CD14-positive monocyte (primary cell): ENCODE results near the gene CADM1. TPM values are rescaled to one million over a fixed set of nuclear protein-coding genes. Genes with fewer than 3 reads are reported as not detected.

Experiments
- DNase-seq, 3 donors: peaks; one replicate each; pipeline ENCODE4 v3.0.0-alpha.2; 2011 to 2022
- H2AFZ ChIP-seq: 2 replicates; pipeline ENCODE4 v1.6.0; 2012; ENCODE audit warnings: mild to moderate bottlenecking, low read depth, low read length, inconsistent platforms; ENCODE audit not compliant: insufficient read depth, poor library complexity, severe bottlenecking
- H3K27ac ChIP-seq, 2 donors: 1 replicate in 1 of 2; 2 replicates in 1 of 2; pipeline ENCODE4 v1.5.1; 2012 to 2013; ENCODE audit warnings: low read length in 2 of 2, control low read depth in 1 of 2, inconsistent platforms in 1 of 2, low read depth in 1 of 2, mild to moderate bottlenecking in 1 of 2
- H3K27me3 ChIP-seq, 2 donors: one replicate each; pipeline versions ENCODE4 v1.6.0 to v1.6.1; 2011 to 2013; ENCODE audit warnings: low read length in 2 of 2; ENCODE audit not compliant: control insufficient read depth in 2 of 2, insufficient read depth in 2 of 2
- H3K36me3 ChIP-seq, 2 donors: replicated peaks in 1 of 2; 1 replicate in 1 of 2; 2 replicates in 1 of 2; pipeline versions ENCODE4 v1.5.1 to v1.6.1; 2012 to 2013; ENCODE audit warnings: low read length in 2 of 2, control low read depth in 1 of 2, inconsistent platforms in 1 of 2, mild to moderate bottlenecking in 1 of 2; ENCODE audit not compliant: insufficient read depth in 2 of 2, control insufficient read depth in 1 of 2
- H3K4me1 ChIP-seq, 2 donors: 1 replicate in 1 of 2; 2 replicates in 1 of 2; pipeline versions ENCODE4 v1.5.1 to v1.6.1; 2012 to 2013; ENCODE audit warnings: low read length in 2 of 2, control low read depth in 1 of 2, inconsistent platforms in 1 of 2, mild to moderate bottlenecking in 1 of 2, moderate library complexity in 1 of 2; ENCODE audit not compliant: insufficient read depth in 2 of 2, control insufficient read depth in 1 of 2
- H3K4me2 ChIP-seq: replicated peaks from 2 replicates; pipeline ENCODE3; 2012; ENCODE audit warnings: low read length, moderate library complexity, mild to moderate bottlenecking; ENCODE audit not compliant: poor library complexity, severe bottlenecking; ENCODE audit errors: extremely low read depth
- H3K4me3 ChIP-seq, 3 experiments: fragments of 200-600 bp in 1 of 3; sonication (generic) in 1 of 3; replicated peaks in 1 of 3; 1 replicate in 2 of 3; 2 replicates in 1 of 3; pipeline ENCODE4 v1.5.1; 2011 to 2013; ENCODE audit warnings: low read length in 3 of 3, mild to moderate bottlenecking in 3 of 3, control low read depth in 2 of 3, low read depth in 2 of 3, inconsistent platforms in 1 of 3, moderate library complexity in 1 of 3
- H3K79me2 ChIP-seq: 2 replicates; pipeline ENCODE4 v1.6.0; 2012; ENCODE audit warnings: mild to moderate bottlenecking, control low read depth, inconsistent platforms, low read length, moderate library complexity; ENCODE audit not compliant: insufficient read depth
- H3K9ac ChIP-seq: 2 replicates; pipeline ENCODE4 v1.6.0; 2017; ENCODE audit warnings: low read length, mild to moderate bottlenecking; ENCODE audit not compliant: insufficient read depth, poor library complexity, severe bottlenecking
- H3K9me3 ChIP-seq, 2 donors: replicated peaks in 1 of 2; 1 replicate in 1 of 2; 2 replicates in 1 of 2; pipeline versions ENCODE4 v1.5.1 to v1.6.1; 2012 to 2013; ENCODE audit warnings: low read length in 2 of 2, control low read depth in 1 of 2; ENCODE audit not compliant: control insufficient read depth in 1 of 2, insufficient read depth in 1 of 2
- H4K20me1 ChIP-seq: 2 replicates; pipeline ENCODE4 v1.6.0; 2012; ENCODE audit warnings: mild to moderate bottlenecking, low read length, control low read depth, moderate library complexity; ENCODE audit not compliant: insufficient read depth
- H3K27ac Mint-ChIP-seq, 7 donors: one replicate each; pipeline ENCODE4 v1.8.0; 2020; ENCODE audit warnings: mild to moderate bottlenecking in 7 of 7, mixed read lengths in 7 of 7, moderate library complexity in 6 of 7, inconsistent platforms in 2 of 7
- H3K27me3 Mint-ChIP-seq, 3 donors: one replicate each; pipeline ENCODE4 v1.8.0; 2021 to 2022; ENCODE audit warnings: low read depth in 3 of 3, mild to moderate bottlenecking in 3 of 3, mixed read lengths in 3 of 3, moderate library complexity in 3 of 3, inconsistent platforms in 1 of 3
- H3K36me3 Mint-ChIP-seq, 2 donors: one replicate each; pipeline ENCODE4 v1.8.0; 2020; ENCODE audit warnings: mixed read lengths in 2 of 2, inconsistent platforms in 1 of 2, mild to moderate bottlenecking in 1 of 2
- H3K4me1 Mint-ChIP-seq: one replicate; pipeline ENCODE4 v1.8.0; 2020; ENCODE audit warnings: mild to moderate bottlenecking, mixed read lengths
- H3K4me3 Mint-ChIP-seq, 2 donors: one replicate each; pipeline ENCODE4 v1.8.0; 2020; ENCODE audit warnings: mild to moderate bottlenecking in 2 of 2, mixed read lengths in 2 of 2, moderate library complexity in 1 of 2
- H3K9me3 Mint-ChIP-seq, 7 donors: one replicate each; pipeline ENCODE4 v1.8.0; 2020 to 2022; ENCODE audit warnings: mixed read lengths in 7 of 7, mild to moderate bottlenecking in 6 of 7, moderate library complexity in 6 of 7, inconsistent platforms in 2 of 7
- WGBS: methylation state at CpG from one replicate; pipeline ENCODE4 v1.1.5; 2013; ENCODE audit warnings: missing lambda C conversion rate; ENCODE audit not compliant: insufficient coverage; 5-methylcytosine and 5-hydroxymethylcytosine counted together
- intact Hi-C, 2 donors: fragments of 100-400 bp; cut with micrococcal nuclease; formaldehyde crosslinking; loops; one replicate each; pipeline versions ENCODE4 v1.15.0 to v1.15.1; 2023
- polyA plus RNA-seq, 3 donors: library from polyadenylated mRNA; depleted of rRNA in 1 of 3; unstranded in 2 of 3; stranded (reverse) in 1 of 3; fragments of 300-500 nt in 2 of 3; fragments of >200 nt in 1 of 3; fragmentation: Illumina TruSeq in 2 of 3; gene quantifications; 1 replicate in 2 of 3; 2 replicates in 1 of 3; pipeline ENCODE4 v1.2.3, GENCODE V29; 2012 to 2021
- TF ChIP-seq, protein P1 (sequence below): fragments of 200-600 bp; IDR thresholded peaks from one replicate; pipeline ENCODE4 v1.8.0; 2022; ENCODE audit warnings: antibody characterized with exemption, mild to moderate bottlenecking

CADM1 gene
- polyA plus RNA-seq, 3 donors: not detected

DNA sequence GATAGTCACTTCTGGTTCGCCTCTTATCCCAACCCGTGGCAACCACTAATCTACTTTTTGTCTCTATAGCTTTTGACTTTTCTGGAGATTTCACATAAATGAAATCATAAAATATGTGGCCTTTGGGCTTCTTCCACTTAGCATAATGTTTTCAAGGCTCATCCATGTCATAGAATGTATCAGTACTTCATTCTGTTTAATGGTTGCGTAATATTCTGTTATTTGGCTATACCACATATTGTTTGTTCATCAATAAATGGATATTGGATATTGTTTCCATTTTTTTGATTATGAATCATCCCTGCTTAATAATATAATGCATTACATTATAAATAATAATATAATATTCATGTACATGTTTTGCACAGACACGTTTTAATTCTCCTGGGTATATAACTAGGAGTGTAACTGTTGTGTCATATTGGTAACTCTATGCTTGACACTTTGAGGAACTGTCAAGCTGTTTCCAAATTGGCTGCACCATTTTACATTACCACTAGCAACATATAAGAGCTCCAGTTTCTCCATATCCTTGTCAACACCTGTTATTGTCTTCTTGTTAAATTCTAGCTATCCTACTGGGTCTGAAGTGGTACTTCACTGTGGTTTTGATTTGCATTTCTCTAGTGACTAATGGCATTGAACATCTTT is 181.5 kb downstream of the CADM1 start:
- Histone ChIP-seq H3K27ac (no peak overlapping the region), H3K4me3 (no peak overlapping the region), H2AFZ (no peak overlapping the region), H4K20me1 (no peaks in the 10 kb centered on the region), H3K9ac (no peak overlapping the region), H3K79me2 (no peaks in the 10 kb centered on the region), H3K27me3 (no peaks in the 10 kb centered on the region), H3K9me3 (no peaks in the 10 kb centered on the region), H3K4me1 (no peaks in the 10 kb centered on the region), H3K36me3 (no peaks in the 10 kb centered on the region), H3K4me2 (no peak overlapping the region)
- H3K4me1 Mint-ChIP-seq: peaks cover 1% of the 10 kb centered on the region
- DNase-seq: no peak
- TF ChIP-seq, protein P1, sequence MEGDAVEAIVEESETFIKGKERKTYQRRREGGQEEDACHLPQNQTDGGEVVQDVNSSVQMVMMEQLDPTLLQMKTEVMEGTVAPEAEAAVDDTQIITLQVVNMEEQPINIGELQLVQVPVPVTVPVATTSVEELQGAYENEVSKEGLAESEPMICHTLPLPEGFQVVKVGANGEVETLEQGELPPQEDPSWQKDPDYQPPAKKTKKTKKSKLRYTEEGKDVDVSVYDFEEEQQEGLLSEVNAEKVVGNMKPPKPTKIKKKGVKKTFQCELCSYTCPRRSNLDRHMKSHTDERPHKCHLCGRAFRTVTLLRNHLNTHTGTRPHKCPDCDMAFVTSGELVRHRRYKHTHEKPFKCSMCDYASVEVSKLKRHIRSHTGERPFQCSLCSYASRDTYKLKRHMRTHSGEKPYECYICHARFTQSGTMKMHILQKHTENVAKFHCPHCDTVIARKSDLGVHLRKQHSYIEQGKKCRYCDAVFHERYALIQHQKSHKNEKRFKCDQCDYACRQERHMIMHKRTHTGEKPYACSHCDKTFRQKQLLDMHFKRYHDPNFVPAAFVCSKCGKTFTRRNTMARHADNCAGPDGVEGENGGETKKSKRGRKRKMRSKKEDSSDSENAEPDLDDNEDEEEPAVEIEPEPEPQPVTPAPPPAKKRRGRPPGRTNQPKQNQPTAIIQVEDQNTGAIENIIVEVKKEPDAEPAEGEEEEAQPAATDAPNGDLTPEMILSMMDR: no peak
- no peaks in the 10 kb centered on the region for H3K9me3 Mint-ChIP-seq
- no peak overlapping the region for H3K27ac Mint-ChIP-seq
- no peaks in the 10 kb centered on the region for H3K36me3 Mint-ChIP-seq
- WGBS: 100% methylated on average over 1 of the region's 4 CpGs
- intact Hi-C loops: loop anchor here in 1 of 2 donors (10.0 kb wide), 1 partner anchor 902 kb away; no protein-coding TSS in a partner anchor
- no peak overlapping the region for H3K4me3 Mint-ChIP-seq
- H3K27me3 Mint-ChIP-seq: peaks cover 1 to 5% (median 4%) of the 10 kb centered on the region in 3 donors

DNA sequence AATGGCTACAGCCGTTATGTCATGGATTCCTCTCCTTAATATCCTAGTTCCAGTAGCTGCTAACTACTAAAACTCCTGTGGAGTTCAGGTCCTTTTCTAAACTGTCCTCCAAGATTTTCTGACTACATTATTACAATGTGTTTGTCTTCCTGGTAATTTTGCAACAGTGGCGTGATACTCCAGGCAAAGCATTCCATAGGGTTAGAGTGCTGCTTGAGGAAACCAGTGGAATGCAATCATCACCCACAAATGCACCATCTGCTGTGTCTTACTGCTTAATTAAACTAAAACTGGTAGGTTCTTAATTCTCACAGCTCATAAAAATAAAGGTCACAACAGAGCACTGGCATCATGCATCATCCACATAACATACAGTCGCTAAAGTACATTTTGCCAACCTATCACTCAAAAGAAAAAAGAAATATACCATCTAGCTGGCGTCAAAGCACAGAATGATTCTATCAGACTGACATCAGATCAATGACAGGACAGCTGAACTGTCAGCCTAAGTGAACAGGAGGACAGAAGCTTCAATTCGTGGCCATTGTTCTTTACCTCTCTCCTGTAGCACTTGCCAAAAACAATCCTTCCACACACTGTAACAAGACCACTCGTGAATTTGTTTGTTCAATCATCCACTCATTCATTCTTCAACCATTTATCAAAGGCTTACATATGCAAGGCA is 182.5 kb downstream of the CADM1 start:
- no peak overlapping the region for H2AFZ ChIP-seq
- Mint-ChIP-seq H3K27me3 (peaks cover 1 to 5% (median 4%) of the 10 kb centered on the region in 3 donors), H3K4me3 (no peak overlapping the region), H3K36me3 (no peaks in the 10 kb centered on the region), H3K27ac (no peak overlapping the region), H3K9me3 (no peaks in the 10 kb centered on the region), H3K4me1 (peaks cover 1% of the 10 kb centered on the region)
- H4K20me1 ChIP-seq: no peaks in the 10 kb centered on the region
- H3K9me3 ChIP-seq: no peaks in the 10 kb centered on the region
- no peak overlapping the region for H3K4me2 ChIP-seq
- WGBS: 77% methylated on average over 3 of the region's 6 CpGs
- H3K27ac ChIP-seq: no peak overlapping the region
- H3K27me3 ChIP-seq: no peaks in the 10 kb centered on the region
- H3K79me2 ChIP-seq: no peaks in the 10 kb centered on the region
- H3K36me3 ChIP-seq: no peaks in the 10 kb centered on the region
- no peak overlapping the region for H3K4me3 ChIP-seq
- intact Hi-C loops: loop anchor here in 1 of 2 donors (10.0 kb wide), 1 partner anchor 903 kb away; no protein-coding TSS in a partner anchor
- no peaks in the 10 kb centered on the region for H3K4me1 ChIP-seq
- H3K9ac ChIP-seq: no peak overlapping the region
- TF ChIP-seq, protein P1: no peak
- DNase-seq: no peak
